Mucosa of rectum (tissue), 2 donors: ENCODE data around the gene PADI4.

Experiments
- H3K27ac ChIP-seq, 2 donors: one replicate each; pipeline ENCODE4 v1.7.0; 2013; ENCODE audit warnings: inconsistent platforms in 2 of 2, low read depth in 2 of 2, low read length in 2 of 2
- H3K27me3 ChIP-seq, 2 donors: one replicate each; pipeline ENCODE4 v1.7.0; 2013; ENCODE audit warnings: low read length in 2 of 2; ENCODE audit not compliant: control insufficient read depth in 2 of 2, insufficient read depth in 2 of 2
- H3K36me3 ChIP-seq, 2 donors: one replicate each; pipeline ENCODE4 v1.7.0; 2013; ENCODE audit warnings: low read length in 2 of 2; ENCODE audit not compliant: control insufficient read depth in 2 of 2, insufficient read depth in 2 of 2
- H3K4me1 ChIP-seq, 2 donors: one replicate each; pipeline ENCODE4 v1.7.0; 2013; ENCODE audit warnings: low read length in 2 of 2, mild to moderate bottlenecking in 1 of 2; ENCODE audit not compliant: control insufficient read depth in 2 of 2, insufficient read depth in 2 of 2
- H3K4me3 ChIP-seq, 2 donors: one replicate each; pipeline ENCODE4 v1.7.0; 2013; ENCODE audit warnings: low read length in 2 of 2
- H3K9ac ChIP-seq, 2 donors: one replicate each; pipeline ENCODE4 v1.7.0; 2013; ENCODE audit warnings: low read length in 2 of 2, low read depth in 1 of 2, mild to moderate bottlenecking in 1 of 2
- H3K9me3 ChIP-seq, 2 donors: one replicate each; pipeline ENCODE4 v1.7.0; 2013; ENCODE audit warnings: low read length in 2 of 2; ENCODE audit not compliant: control insufficient read depth in 2 of 2
- donor health status: healthy.
- donor health status: Normal muscosa, but diverticular disease.

PADI4 gene

GRCh38 chr1:17371896-17372295, 63.9 kb downstream of the PADI4 start, which contains the start of gene PADI6:
Gene PADI6, plus strand, starts transcription at chr1:17372196. Its CDS starts 50 bp downstream, at chr1:17372246.
- H3K9me3 ChIP-seq = no peaks in the 10 kb centered on the region
- H3K27ac ChIP-seq = no peak within 1 kb of the TSS
- no peaks in the 10 kb centered on the region for H3K4me1 ChIP-seq
- no peaks in the 10 kb centered on the region for H3K36me3 ChIP-seq
- no peak within 1 kb of the TSS for H3K9ac ChIP-seq
- H3K27me3 ChIP-seq = peaks cover 0 to 3% of the 10 kb centered on the region in 2 donors
- H3K4me3 ChIP-seq = no peak within 1 kb of the TSS

- Histone ChIP-seq H3K9me3 (no peaks in the 10 kb centered on the region), H3K4me1 (no peaks in the 10 kb centered on the region), H3K27ac (no peak overlapping the region), H3K27me3 (peaks cover 3 to 4% of the 10 kb centered on the region in 2 donors), H3K9ac (no peak overlapping the region), H3K4me3 (no peak overlapping the region), H3K36me3 (no peaks in the 10 kb centered on the region)
These were observed 65.0 kb downstream of the PADI4 start for GRCh38 chr1:17372955-17373354.

- Histone ChIP-seq H3K27ac (no peak overlapping the region), H3K27me3 (peaks cover 8 to 9% of the 10 kb centered on the region in 2 donors), H3K9ac (no peak overlapping the region), H3K36me3 (no peaks in the 10 kb centered on the region), H3K9me3 (no peaks in the 10 kb centered on the region), H3K4me3 (no peak overlapping the region), H3K4me1 (no peaks in the 10 kb centered on the region)
These were observed 67.7 kb downstream of the PADI4 start for GRCh38 chr1:17375651-17376050.

GRCh38 chr1:17377325-17377953, 69.4 kb downstream of the PADI4 start:
- Histone ChIP-seq H3K36me3 (no peaks in the 10 kb centered on the region), H3K9ac (no peak overlapping the region), H3K27me3 (peaks cover 9 to 11% of the 10 kb centered on the region in 2 donors), H3K9me3 (no peaks in the 10 kb centered on the region), H3K27ac (no peak overlapping the region), H3K4me1 (no peaks in the 10 kb centered on the region), H3K4me3 (no peak overlapping the region)

DNA sequence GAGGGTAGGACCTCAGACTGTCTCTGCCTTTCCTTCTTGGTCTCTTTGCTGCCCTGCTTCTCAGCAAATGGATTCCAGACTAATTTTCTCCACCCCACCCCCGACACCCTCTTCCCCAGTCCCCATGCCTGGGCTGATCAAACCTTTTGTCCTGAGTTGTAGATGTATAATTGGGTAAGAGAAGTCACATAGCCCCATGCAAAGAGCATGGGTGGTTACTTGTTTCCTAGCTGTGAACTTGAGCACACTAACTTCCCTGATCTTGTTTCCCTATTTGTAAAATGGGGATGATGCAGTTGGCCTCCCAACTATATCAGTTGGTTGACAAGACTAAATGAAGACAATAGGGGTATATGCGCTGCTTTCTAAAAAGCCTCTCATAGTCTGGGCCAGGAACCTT, 73.2 kb downstream of the PADI4 start:
- no peak overlapping the region for H3K9ac ChIP-seq
- no peak overlapping the region for H3K4me3 ChIP-seq
- H3K27ac ChIP-seq = no peak overlapping the region
- H3K27me3 ChIP-seq = peaks cover 9 to 11% of the 10 kb centered on the region in 2 donors
- no peaks in the 10 kb centered on the region for H3K9me3 ChIP-seq
- no peaks in the 10 kb centered on the region for H3K4me1 ChIP-seq
- H3K36me3 ChIP-seq = no peaks in the 10 kb centered on the region

- H3K9ac ChIP-seq = no peak overlapping the region
- no peaks in the 10 kb centered on the region for H3K4me1 ChIP-seq
- no peak overlapping the region for H3K4me3 ChIP-seq
- no peaks in the 10 kb centered on the region for H3K9me3 ChIP-seq
- H3K27me3 ChIP-seq = peaks cover 0 to 5% of the 10 kb centered on the region in 2 donors
- no peak overlapping the region for H3K27ac ChIP-seq
- no peaks in the 10 kb centered on the region for H3K36me3 ChIP-seq
These were observed 84.3 kb downstream of the PADI4 start for GRCh38 chr1:17392199-17392740.

DNA sequence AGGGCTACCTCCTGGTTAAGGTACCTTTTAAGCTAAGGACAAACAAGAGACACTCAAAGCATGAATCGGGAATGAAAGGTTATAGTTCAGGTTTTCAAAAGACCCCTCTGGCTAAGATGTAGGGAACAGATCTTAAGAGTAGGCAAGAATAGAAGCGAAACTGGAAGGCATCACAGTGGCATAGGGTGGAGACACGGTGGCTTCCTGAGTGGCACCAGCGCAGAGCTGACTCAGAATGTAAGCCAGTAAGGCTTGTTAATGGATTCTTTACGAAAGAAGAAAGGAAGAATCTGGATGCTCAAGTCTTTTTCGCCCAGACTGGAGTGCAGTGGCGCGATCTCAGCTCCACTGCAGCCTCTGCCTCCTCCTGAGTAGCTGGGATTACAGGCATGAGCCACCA, 85.2 kb downstream of the PADI4 start:
- Histone ChIP-seq H3K4me1 (no peaks in the 10 kb centered on the region), H3K27me3 (peaks cover 0 to 5% of the 10 kb centered on the region in 2 donors), H3K36me3 (no peaks in the 10 kb centered on the region), H3K4me3 (no peak overlapping the region), H3K9me3 (no peaks in the 10 kb centered on the region), H3K27ac (no peak overlapping the region), H3K9ac (no peak overlapping the region)

DNA sequence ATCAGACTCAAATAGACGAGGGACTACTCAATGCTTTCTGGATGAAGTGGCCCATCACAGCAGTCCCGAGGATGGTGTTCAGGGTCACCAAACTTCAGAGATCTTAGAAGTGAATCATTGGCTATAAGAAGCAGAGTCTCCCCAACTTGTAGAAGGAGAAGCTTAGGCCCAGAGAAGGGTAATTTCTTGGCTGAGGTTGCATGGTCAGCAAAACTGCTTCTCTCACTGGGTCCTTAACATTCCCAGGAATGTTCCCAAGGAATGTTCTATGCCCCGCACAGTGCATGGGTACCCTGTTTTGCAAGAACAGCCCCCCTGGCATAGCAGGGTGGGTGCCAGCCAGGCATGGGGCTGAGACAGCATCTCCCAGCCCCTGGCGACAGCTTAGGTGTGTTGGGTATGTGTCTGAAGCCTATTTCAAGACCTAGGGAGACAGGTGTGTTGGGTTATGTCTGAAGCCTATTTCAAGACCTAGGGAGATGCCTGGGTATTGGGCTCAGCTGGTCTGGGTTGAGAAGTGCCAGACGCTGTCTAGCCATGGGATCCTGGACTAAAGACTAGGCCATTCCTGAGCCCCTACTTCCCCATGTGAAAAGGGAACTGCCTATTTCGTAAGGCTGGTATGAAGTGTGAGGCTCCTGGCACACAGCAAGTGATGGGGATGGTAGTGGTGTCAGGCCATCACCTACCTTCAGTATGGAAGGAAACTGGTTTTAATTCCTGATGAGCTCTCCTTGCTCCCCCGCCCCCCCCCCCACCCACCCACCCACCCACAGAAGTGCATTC, 90.1 kb downstream of the PADI4 start:
- Histone ChIP-seq H3K36me3 (no peaks in the 10 kb centered on the region), H3K27me3 (no peaks in the 10 kb centered on the region), H3K4me3 (no peak overlapping the region), H3K27ac (no peak overlapping the region), H3K9ac (no peak overlapping the region), H3K9me3 (no peaks in the 10 kb centered on the region), H3K4me1 (no peaks in the 10 kb centered on the region)

DNA sequence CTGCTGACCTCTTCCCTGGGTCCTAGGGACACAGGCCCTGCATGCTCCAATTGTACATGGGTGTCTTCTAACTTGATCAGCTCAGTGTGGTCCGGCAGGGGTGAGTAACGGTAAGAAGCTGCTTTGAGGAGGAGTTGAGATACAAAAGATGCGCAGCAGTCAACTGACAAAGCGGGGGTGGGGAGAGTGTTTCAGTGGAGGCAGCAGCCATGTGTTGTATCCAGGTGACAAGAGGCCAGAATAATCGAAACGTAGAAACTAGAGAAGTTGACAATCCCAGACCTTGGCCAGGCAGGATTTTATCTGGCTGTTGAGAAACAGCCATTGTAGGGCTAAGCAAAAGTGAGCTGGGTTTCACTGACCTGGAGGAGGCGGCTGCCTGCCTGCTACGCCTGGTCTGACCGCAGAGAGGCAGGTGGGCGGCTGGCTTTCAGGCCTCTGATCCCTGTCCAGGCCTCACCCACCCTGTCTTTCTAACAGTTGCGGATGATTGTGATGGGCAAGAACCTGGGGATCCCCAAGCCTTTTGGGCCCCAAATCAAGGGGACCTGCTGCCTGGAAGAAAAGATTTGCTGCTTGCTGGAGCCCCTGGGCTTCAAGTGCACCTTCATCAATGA, 92.8 kb downstream of the PADI4 start:
- Histone ChIP-seq H3K27ac (no peak overlapping the region), H3K27me3 (peaks cover 0 to 2% of the 10 kb centered on the region in 2 donors), H3K4me1 (no peaks in the 10 kb centered on the region)

DNA sequence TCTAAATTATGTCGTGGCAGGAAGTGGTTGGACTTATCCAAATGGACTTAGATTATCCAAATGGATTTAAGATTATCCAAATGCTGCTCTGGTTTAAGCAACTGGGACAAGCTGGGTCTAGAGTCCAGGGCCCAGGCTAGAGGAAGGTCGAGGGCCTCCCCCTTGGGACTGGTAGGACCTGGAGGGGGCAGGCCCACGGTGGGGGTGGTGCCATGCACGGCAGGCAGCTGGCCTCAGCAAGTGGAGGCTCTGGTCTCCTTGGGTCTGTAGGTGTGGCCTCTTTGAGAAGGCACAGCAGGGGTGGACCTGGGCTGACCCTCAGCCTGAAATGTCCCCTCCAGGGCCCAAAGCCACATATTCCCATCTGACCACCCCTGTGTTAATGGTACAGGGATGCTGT, 93.8 kb downstream of the PADI4 start:
- peaks cover 0 to 2% of the 10 kb centered on the region in 2 donors for H3K27me3 ChIP-seq
- H3K36me3 ChIP-seq = no peaks in the 10 kb centered on the region
- H3K4me3 ChIP-seq = no peak overlapping the region
- no peak overlapping the region for H3K9ac ChIP-seq
- no peaks in the 10 kb centered on the region for H3K9me3 ChIP-seq
- H3K27ac ChIP-seq = no peak overlapping the region
- no peaks in the 10 kb centered on the region for H3K4me1 ChIP-seq

More for the DNA sequence above, 92.8 kb downstream of the PADI4 start:
- no peaks in the 10 kb centered on the region for H3K9me3 ChIP-seq
- H3K4me3 ChIP-seq = no peak overlapping the region
- no peak overlapping the region for H3K9ac ChIP-seq
- H3K36me3 ChIP-seq = no peaks in the 10 kb centered on the region
